RCC 7860 (cell line): ENCODE results near the gene FRMD3.
A peak's percentile ranks its signal among the peaks of the same experiment; 100 is the strongest.

Experiments used
- DNase-seq: peaks from one replicate; pipeline ENCODE4 v3.0.0-alpha.2; 2015; ENCODE audit warnings: low spot score
- FAIRE-seq: peaks from 2 replicates; lab custom pipeline; 2012; peaks lifted over from hg19 to GRCh38; lab: Jason Lieb, UNC

The FRMD3 gene

DNA sequence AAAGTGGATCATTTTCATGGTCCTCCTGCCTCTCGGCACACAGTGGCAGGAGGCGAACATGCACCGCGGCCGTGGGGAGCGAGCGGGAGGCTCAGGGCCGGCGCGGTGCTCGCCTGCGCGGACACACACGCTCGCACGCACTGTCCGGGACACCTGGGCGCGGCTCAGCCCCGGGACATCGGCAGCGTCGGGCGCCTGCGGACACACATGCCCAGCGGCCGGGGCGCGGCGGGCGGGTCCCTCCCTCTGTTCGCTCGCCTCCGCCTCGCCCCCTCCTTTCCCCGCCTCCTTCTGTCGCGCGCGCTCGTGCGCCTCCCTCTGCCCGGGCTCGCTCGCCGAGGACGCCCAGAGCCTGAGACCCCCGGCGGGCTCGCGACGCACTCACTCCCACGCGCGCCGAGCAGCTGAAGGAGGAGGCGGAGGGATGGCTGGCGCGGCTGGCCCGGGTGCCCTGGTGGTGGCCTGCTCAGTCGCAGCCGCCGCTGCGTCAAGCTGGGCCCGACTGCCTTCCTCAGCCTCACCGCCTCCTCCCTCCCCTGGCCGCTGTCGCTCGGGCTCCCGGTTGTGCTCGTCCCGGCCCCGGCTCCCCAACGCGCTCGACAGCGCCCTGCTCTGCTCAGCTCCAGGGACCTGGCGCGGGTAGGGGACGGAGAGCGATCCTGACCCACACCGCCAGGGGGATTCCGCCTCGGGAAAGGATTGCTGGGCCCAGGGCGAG, at the start of gene FRMD3:
Gene FRMD3 (minus strand): TSS at position 230 of the 718 bp plus-strand sequence. CDS start 170 bp downstream, at position 60.
- peak; percentile 53 for DNase-seq
- peak; percentile 49 for FAIRE-seq

GRCh38 chr9:83584995-83585394, 46.8 kb upstream of the FRMD3 start:
- no peak for DNase-seq
- FAIRE-seq: no peak

GRCh38 chr9:83583151-83584014, 45.2 kb upstream of the FRMD3 start:
- peak; percentile 53 for FAIRE-seq
- DNase-seq: peak; percentile 22

- no peak for FAIRE-seq
- DNase-seq: no peak
These were observed 43.8 kb upstream of the FRMD3 start for GRCh38 chr9:83582029-83582428.

DNA sequence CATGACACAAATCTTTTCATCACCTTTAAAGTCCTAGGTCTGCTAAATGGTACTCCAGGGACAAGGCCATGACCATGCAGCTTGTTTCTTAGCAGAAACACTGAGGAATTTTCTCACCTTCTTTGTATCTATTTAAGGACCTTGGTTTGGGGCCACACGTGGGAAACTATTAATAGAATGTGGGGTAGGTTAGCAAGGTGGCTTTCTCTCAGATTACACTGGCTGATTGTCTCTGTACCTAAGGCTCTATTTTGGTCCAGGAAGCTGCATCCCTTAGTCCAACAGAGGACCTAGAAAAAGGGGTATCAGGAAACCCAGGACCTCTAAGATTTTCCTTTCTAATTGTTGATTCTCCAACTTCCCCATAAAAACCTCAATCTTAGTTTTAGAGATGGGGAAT, 36.3 kb upstream of the FRMD3 start:
- no peak for DNase-seq
- FAIRE-seq: no peak

DNA sequence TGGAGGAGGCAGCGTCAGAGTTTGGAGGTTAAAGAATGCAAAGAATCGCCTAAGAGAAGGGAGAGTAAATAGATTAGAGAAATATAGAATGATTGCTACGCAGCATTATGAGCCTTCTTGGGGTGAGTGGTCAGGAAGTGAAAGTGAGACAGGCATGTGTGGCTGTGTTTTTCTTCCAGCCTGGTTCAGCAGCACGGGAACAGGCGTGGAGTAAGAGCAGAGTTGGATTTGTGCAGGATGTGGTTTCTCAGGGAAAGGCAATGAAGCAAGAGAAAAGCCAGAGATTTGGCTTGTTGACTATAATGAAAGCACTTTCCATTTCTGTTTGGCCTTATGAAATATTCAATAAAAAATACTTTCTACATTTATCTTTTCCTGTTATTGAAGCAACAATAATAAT, 34.3 kb upstream of the FRMD3 start:
- DNase-seq: peak; percentile 64
- FAIRE-seq: peak; percentile 86

- FAIRE-seq (no peak), DNase-seq (no peak)
These were observed 32.2 kb upstream of the FRMD3 start for GRCh38 chr9:83570359-83570758.

DNA sequence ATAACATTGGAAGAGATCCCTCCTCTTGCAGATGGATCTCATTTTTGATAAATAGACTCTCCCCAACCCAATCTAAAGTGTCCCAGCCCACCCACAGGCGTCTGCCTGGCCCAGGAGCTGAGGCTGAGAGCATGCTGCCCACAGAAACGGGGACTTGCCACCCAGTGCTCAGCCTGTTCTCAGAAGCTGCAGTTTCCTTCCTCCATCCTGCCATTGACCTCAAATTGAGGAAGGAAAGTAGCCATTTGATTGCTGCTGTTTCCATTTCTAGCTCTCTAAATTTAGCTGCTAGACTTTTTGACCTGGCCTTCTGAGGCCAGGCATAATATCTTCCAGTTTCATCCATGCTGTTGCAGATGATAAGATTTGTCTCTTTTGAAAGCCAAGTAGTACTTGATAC, 31.1 kb upstream of the FRMD3 start:
- no peak for DNase-seq
- FAIRE-seq: no peak

GRCh38 chr9:83563360-83563759, 25.2 kb upstream of the FRMD3 start:
- FAIRE-seq: no peak
- no peak for DNase-seq

DNA sequence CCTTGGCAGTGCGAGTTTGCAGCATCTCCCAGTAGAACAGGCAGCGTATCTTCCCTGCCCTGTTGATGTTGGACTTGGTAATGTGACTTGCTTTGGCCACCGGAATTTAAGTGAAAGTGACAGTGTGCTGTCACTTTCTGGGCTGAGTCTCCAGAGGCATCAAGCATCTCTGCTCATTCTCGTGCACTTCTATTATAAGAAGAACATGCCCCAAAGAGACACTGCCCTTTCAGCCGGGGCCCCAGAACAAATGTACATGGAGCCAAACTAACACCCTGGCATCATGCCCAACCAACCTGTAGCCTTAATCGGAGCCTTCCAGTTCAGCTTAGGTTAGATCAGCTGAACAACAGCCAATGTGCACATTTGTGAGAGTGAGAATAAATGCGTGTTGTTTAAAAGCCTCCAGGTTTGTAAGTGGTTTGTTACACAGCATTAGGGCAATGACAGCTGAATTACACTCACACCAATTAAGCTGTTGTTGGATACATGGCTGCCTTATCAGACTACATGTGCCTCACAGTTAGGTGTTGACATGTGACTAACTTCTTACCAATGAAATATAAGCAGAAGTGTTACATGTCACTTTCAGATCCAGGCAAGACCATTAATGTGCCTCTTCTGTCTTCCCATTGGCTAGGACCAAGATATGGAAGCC, 22.1 kb upstream of the FRMD3 start:
- DNase-seq: no peak
- no peak for FAIRE-seq

- no peak for DNase-seq
- FAIRE-seq: no peak
These were observed 19.6 kb upstream of the FRMD3 start for GRCh38 chr9:83557771-83558170.

DNA sequence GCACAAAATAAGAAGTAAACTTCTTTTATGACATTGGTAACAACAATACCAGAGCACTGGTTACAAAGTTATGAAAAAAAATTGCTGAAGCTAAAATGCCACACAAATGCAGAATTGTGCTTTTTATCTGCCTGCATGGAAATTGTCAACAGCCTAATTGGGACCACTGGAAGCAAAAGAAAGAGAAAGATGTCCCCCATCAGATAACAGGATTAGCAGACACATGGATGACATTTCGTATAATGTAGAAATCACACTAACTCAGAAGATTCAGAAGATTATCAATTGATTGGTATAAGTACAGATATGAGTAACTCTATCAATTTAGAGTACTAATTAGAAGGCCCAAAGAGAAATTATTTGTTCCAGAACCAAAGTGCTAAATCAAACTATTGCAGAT, 19.1 kb upstream of the FRMD3 start:
- no peak for FAIRE-seq
- DNase-seq: no peak

DNA sequence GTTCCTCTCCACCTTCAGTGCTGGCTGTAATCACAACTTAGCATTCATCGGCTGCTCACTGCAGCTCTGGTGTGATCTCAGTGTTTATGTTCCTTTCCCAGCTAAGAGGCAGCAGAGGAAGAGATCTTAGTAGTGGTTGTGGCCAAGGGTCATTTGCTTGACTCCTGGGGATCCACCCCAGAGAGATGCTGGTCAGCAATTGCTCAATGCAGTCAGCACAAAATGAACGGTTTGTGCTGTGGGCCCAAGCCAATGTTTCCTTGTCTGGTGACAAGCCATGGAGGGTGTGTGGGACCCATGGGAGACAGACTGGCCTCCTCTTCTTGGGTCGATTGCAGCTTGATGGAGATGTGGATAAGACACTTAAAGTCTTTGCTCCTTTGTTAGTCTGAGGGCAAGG, 16.1 kb upstream of the FRMD3 start:
- FAIRE-seq: no peak
- DNase-seq: no peak

GRCh38 chr9:83544002-83544698, 5.9 kb upstream of the FRMD3 start:
- DNase-seq (peak; percentile 81), FAIRE-seq (peak; percentile 76)

GRCh38 chr9:83538890-83539238, 663 bp upstream of the FRMD3 start:
- DNase-seq (no peak), FAIRE-seq (no peak)

GRCh38 chr9:83537331-83538171, 650 bp downstream of the FRMD3 start:
- FAIRE-seq (no peak), DNase-seq (no peak)

DNA sequence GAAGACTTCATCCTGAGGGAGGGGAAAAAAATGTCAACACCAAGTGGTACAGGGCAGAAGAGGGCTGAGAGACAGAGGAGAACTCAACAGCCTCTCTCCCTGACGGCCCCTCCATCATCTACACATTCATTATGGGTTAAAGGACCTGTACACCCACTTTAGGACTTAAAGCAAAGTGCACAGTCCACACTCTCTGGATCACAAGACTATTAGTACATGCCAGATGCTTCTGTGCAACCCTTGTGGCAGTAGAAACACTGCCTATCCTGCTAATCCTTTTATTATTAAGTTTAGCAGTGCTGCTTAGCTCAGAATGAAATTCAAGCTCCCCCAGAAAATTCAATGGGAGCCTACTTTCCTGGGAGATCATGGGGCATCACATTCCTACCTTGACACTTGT, 1.9 kb downstream of the FRMD3 start:
- DNase-seq (no peak), FAIRE-seq (no peak)

DNA sequence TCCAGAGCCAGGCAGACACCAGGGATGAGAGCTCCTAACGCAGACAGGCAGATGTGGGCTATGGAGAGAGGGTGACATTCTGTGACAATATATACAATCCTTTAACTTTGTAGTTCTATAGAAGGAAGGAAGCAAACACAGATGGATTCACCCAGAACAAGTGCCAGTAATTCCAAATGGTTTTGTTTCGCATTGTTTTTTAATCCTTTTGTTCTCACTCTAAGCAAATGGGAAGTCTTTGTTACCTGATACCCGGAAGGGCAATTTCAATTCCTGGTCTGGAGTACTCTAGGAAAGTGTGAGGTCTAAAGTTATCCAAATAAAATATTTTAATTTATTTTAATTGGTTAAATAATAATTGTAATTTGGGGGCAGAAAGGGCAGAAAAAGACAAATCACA, 2.5 kb downstream of the FRMD3 start:
- DNase-seq (no peak), FAIRE-seq (no peak)

GRCh38 chr9:83533296-83533695, 4.9 kb downstream of the FRMD3 start:
- FAIRE-seq (no peak), DNase-seq (no peak)

- FAIRE-seq: no peak
- no peak for DNase-seq
These were observed 11.3 kb downstream of the FRMD3 start for GRCh38 chr9:83526901-83527300.
